CD4-positive, alpha-beta T cell (primary cell): ENCODE results near the gene KCND3. TPM values are rescaled to one million over a fixed set of nuclear protein-coding genes. Genes with fewer than 3 reads are reported as not detected.

Experiments
- ATAC-seq: fragments of 200-7000 bp; cut with Tn5 transposase; one replicate; pipeline ENCODE4 v1.10.0; 2022; ENCODE audit warnings: mild to moderate bottlenecking; ENCODE audit not compliant: poor library complexity
- CTCF ChIA-PET: fragments of 350-600 bp; sonication (Branson Sonifier 250); formaldehyde crosslinking; loops from one replicate; lab custom pipeline; 2021; ENCODE audit warnings: antibody characterized with exemption, inconsistent platforms; lab: Charles Lee
- POLR2A ChIA-PET: fragments of 350-600 bp; sonication (Branson Sonifier 250); formaldehyde crosslinking; loops from one replicate; lab custom pipeline; 2021; ENCODE audit warnings: antibody characterized with exemption, inconsistent platforms; lab: Charles Lee
- DNase-seq, 14 experiments: peaks; one replicate each; pipeline ENCODE4 v3.0.0-alpha.2; 2013 to 2020; ENCODE audit warnings: mixed read lengths in 2 of 14
- H3K27ac ChIP-seq, 2 donors: one replicate each; pipeline versions ENCODE4 v1.5.1 to v1.7.0; 2013; ENCODE audit warnings: low read length in 2 of 2, low read depth in 1 of 2, mild to moderate bottlenecking in 1 of 2
- H3K27me3 ChIP-seq, 2 experiments: 1 replicate in 1 of 2; 2 replicates in 1 of 2; pipeline versions ENCODE4 v1.6.1 to v1.7.0; 2013; ENCODE audit warnings: low read length in 2 of 2, control low read depth in 1 of 2, mild to moderate bottlenecking in 1 of 2, moderate library complexity in 1 of 2; ENCODE audit not compliant: insufficient read depth in 2 of 2, control insufficient read depth in 1 of 2
- H3K36me3 ChIP-seq: one replicate; pipeline ENCODE4 v1.6.1; 2013; ENCODE audit warnings: low read length, control low read depth; ENCODE audit not compliant: insufficient read depth
- H3K4me1 ChIP-seq: one replicate; pipeline ENCODE4 v1.6.1; 2013; ENCODE audit warnings: low read length, control low read depth; ENCODE audit not compliant: insufficient read depth
- H3K4me3 ChIP-seq: one replicate; pipeline ENCODE4 v1.5.1; 2013; ENCODE audit warnings: mild to moderate bottlenecking, low read length, moderate library complexity
- H3K9me3 ChIP-seq, 2 experiments: 1 replicate in 1 of 2; 2 replicates in 1 of 2; pipeline versions ENCODE4 v1.6.1 to v1.7.0; 2013; ENCODE audit warnings: low read length in 2 of 2, mild to moderate bottlenecking in 2 of 2, control low read depth in 1 of 2, moderate library complexity in 1 of 2; ENCODE audit not compliant: control insufficient read depth in 1 of 2, insufficient read depth in 1 of 2
- H3K27ac Mint-ChIP-seq: one replicate; pipeline ENCODE4 v1.8.0; 2020; ENCODE audit warnings: mixed read lengths
- H3K27me3 Mint-ChIP-seq: one replicate; pipeline ENCODE4 v1.8.0; 2021; ENCODE audit warnings: mixed read lengths
- H3K36me3 Mint-ChIP-seq: one replicate; pipeline ENCODE4 v1.8.0; 2021; ENCODE audit warnings: low read depth, mixed read lengths
- H3K4me1 Mint-ChIP-seq: one replicate; pipeline ENCODE4 v1.8.0; 2021; ENCODE audit warnings: low read depth, mixed read lengths
- H3K4me3 Mint-ChIP-seq: one replicate; pipeline ENCODE4 v1.8.0; 2020; ENCODE audit warnings: mild to moderate bottlenecking, mixed read lengths
- H3K9me3 Mint-ChIP-seq: one replicate; pipeline ENCODE4 v1.8.0; 2020; ENCODE audit warnings: mixed read lengths
- intact Hi-C, 2 experiments: fragments of 100-400 bp; cut with DNase I in 1 of 2; cut with micrococcal nuclease in 1 of 2; formaldehyde crosslinking; loops; one replicate each; pipeline versions ENCODE4 v1.15.1 to v1.9.0; 2023 to 2025; cut with DNase I, micrococcal nuclease
- total RNA-seq, 174 experiments: library from RNA in 2 of 174; stranded (reverse) in 2 of 174; gene quantifications; one replicate each; pipeline ENCODE4 v1.2.3 and lab custom pipeline; 2021 to 2026
- TF ChIP-seq, protein P1 (sequence below): fragments of 200-600 bp; IDR thresholded peaks from one replicate; pipeline ENCODE4 v1.8.0; 2022; ENCODE audit warnings: antibody characterized with exemption, mild to moderate bottlenecking

Gene KCND3
- total RNA-seq, 2 experiments from 2014 or later, result 0.05 TPM; not detected in 1

DNA sequence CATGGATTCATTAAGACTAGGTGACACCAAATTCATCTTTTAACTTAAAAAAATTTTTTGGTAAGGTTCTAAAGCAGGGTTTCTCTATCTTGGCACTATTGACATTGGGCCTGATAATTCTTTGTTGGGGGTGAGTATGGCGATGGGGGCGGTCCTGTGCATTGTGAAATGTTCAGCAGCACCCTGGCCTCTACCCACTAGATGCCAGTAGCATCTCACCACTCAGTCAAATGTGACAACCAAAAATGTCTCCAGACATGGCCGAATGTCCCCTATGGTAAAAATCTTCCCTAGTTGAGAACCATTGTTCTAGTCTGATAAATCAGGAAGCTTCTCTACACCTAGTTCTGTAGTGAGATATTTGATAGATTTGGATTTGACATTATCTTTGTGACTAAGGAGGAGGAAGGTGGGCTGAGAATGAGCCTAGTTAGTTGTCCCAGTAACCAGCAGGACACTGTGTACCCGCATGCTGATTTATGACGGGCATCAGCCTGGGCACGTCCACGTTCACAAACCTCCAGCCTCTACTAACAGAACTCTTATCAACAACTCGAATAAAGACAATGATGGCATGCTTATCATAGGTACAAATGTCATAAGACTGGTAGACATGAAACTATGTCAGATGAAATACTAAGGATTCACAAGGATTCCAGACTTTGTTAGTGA, 104.6 kb downstream of the KCND3 start:
- no peaks in the 10 kb centered on the region for H3K9me3 ChIP-seq
- no peak overlapping the region for H3K4me3 Mint-ChIP-seq
- ATAC-seq (no peak), DNase-seq (no peak)
- H3K27ac ChIP-seq, result no peak overlapping the region
- intact Hi-C loops, result no loop called here
- peaks cover 60% of the 10 kb centered on the region for H3K27me3 Mint-ChIP-seq
- ChIA-PET CTCF (no interaction called here), POLR2A (no interaction called here)
- H3K4me3 ChIP-seq, result no peak overlapping the region
- peaks cover 13 to 19% of the 10 kb centered on the region in 2 experiments for H3K27me3 ChIP-seq
- H3K36me3 ChIP-seq, result no peaks in the 10 kb centered on the region
- H3K9me3 Mint-ChIP-seq, result no peaks in the 10 kb centered on the region
- no peak overlapping the region for H3K27ac Mint-ChIP-seq
- TF ChIP-seq, protein P1, sequence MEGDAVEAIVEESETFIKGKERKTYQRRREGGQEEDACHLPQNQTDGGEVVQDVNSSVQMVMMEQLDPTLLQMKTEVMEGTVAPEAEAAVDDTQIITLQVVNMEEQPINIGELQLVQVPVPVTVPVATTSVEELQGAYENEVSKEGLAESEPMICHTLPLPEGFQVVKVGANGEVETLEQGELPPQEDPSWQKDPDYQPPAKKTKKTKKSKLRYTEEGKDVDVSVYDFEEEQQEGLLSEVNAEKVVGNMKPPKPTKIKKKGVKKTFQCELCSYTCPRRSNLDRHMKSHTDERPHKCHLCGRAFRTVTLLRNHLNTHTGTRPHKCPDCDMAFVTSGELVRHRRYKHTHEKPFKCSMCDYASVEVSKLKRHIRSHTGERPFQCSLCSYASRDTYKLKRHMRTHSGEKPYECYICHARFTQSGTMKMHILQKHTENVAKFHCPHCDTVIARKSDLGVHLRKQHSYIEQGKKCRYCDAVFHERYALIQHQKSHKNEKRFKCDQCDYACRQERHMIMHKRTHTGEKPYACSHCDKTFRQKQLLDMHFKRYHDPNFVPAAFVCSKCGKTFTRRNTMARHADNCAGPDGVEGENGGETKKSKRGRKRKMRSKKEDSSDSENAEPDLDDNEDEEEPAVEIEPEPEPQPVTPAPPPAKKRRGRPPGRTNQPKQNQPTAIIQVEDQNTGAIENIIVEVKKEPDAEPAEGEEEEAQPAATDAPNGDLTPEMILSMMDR, result no peak
- H3K4me1 Mint-ChIP-seq, result no peaks in the 10 kb centered on the region
- H3K4me1 ChIP-seq, result peaks cover 4% of the 10 kb centered on the region
- no peaks in the 10 kb centered on the region for H3K36me3 Mint-ChIP-seq

DNA sequence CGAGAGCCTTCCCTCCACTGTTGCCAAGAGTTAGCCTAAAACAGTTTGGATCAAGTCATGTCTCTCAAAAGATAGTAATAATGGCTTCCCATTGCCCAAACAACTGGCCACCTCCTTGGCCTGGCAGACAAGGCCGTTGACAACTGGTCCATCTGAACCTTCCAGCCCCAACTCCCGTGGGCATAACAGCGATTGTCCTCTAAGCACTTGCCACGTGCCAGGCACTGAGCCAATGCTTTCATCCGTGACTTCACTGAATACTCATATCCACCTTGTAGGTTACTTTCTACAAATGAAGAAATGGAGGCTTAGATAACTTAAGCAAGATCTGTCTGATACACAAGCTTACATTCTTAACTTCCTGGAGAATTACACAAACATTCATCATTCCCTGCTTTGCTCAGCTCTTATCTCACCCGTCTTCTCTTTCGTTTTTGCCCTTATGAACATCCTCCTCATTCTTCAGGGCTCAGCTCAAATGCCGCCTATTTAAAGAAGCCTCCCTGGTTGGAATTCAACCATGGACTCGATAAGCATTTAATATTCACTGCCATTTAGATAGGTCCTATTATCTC, 106.4 kb downstream of the KCND3 start:
- H3K36me3 ChIP-seq, result no peaks in the 10 kb centered on the region
- H3K4me3 ChIP-seq, result no peak overlapping the region
- H3K27me3 ChIP-seq, result peaks cover 13 to 19% of the 10 kb centered on the region in 2 experiments
- no peaks in the 10 kb centered on the region for H3K9me3 ChIP-seq
- peaks cover 68% of the 10 kb centered on the region for H3K27me3 Mint-ChIP-seq
- no peak overlapping the region for H3K27ac ChIP-seq
- H3K9me3 Mint-ChIP-seq, result no peaks in the 10 kb centered on the region
- intact Hi-C loops, result no loop called here
- ChIA-PET CTCF (no interaction called here), POLR2A (no interaction called here)
- H3K4me1 Mint-ChIP-seq, result no peaks in the 10 kb centered on the region
- no peak overlapping the region for H3K27ac Mint-ChIP-seq
- ATAC-seq (no peak), DNase-seq (no peak)
- no peak overlapping the region for H3K4me3 Mint-ChIP-seq
- TF ChIP-seq, protein P1, result no peak
- no peaks in the 10 kb centered on the region for H3K36me3 Mint-ChIP-seq
- H3K4me1 ChIP-seq, result no peaks in the 10 kb centered on the region

- H3K36me3 ChIP-seq, result no peaks in the 10 kb centered on the region
- no peaks in the 10 kb centered on the region for H3K9me3 Mint-ChIP-seq
- TF ChIP-seq, protein P1, result no peak
- DNase-seq (no peak), ATAC-seq (no peak)
- no peaks in the 10 kb centered on the region for H3K9me3 ChIP-seq
- no peak overlapping the region for H3K4me3 Mint-ChIP-seq
- H3K27ac Mint-ChIP-seq, result no peak overlapping the region
- peaks cover 13 to 15% of the 10 kb centered on the region in 2 experiments for H3K27me3 ChIP-seq
- no peak overlapping the region for H3K27ac ChIP-seq
- H3K27me3 Mint-ChIP-seq, result peaks cover 69% of the 10 kb centered on the region
- CTCF ChIA-PET, result no interaction called here
- POLR2A ChIA-PET, result no interaction called here
- intact Hi-C loops, result no loop called here
- no peaks in the 10 kb centered on the region for H3K4me1 Mint-ChIP-seq
- no peaks in the 10 kb centered on the region for H3K36me3 Mint-ChIP-seq
- no peaks in the 10 kb centered on the region for H3K4me1 ChIP-seq
- H3K4me3 ChIP-seq, result no peak overlapping the region
These were observed 106.9 kb downstream of the KCND3 start for GRCh38 chr1:111882559-111882958.
